Lower lobe of right lung (tissue), 2 donors: ENCODE data around the gene NMS. TPM values are rescaled to one million over a fixed set of nuclear protein-coding genes. Genes with fewer than 3 reads are reported as not detected.

Experiments
- ATAC-seq, 2 donors: fragments of 200-7000 bp; cut with Tn5 transposase; one replicate each; pipeline ENCODE4 v1.9.1; 2020 to 2022; ENCODE audit warnings: mild to moderate bottlenecking in 2 of 2, moderate library complexity in 2 of 2
- DNase-seq: peaks from one replicate; pipeline ENCODE4 v3.0.0-alpha.2; 2020
- H3K27ac ChIP-seq: fragments of 200-600 bp; one replicate; pipeline ENCODE4 v1.8.0; 2022
- H3K27me3 ChIP-seq: fragments of 200-600 bp; one replicate; pipeline ENCODE4 v1.8.0; 2022; ENCODE audit warnings: low read depth
- H3K36me3 ChIP-seq: fragments of 200-600 bp; one replicate; pipeline ENCODE4 v1.8.0; 2022; ENCODE audit warnings: mild to moderate bottlenecking
- H3K4me1 ChIP-seq: fragments of 200-600 bp; one replicate; pipeline ENCODE4 v1.8.0; 2022
- H3K4me3 ChIP-seq: fragments of 200-600 bp; one replicate; pipeline ENCODE4 v1.8.0; 2022; ENCODE audit warnings: mild to moderate bottlenecking
- H3K9me3 ChIP-seq: fragments of 200-600 bp; one replicate; pipeline ENCODE4 v1.8.0; 2022
- CTCF ChIP-seq: fragments of 200-600 bp; IDR thresholded peaks from one replicate; pipeline ENCODE4 v1.8.0; 2022; ENCODE audit warnings: antibody characterized with exemption, mild to moderate bottlenecking
- intact Hi-C: fragments of 100-400 bp; cut with DNase I; formaldehyde crosslinking; loops from one replicate; pipeline ENCODE4 v1.11.0; 2022
- total RNA-seq: library from RNA; stranded (reverse); fragmentation: NEBNext Ultra II Directional; extraction: Animal tissue kit (Norgen Biotek cat#: 25700); gene quantifications from one replicate; pipeline ENCODE4 v1.2.1, GENCODE V29; 2021
- donor health status: DM: no; HTN: yes; CAD: no; lungs with severe emphysema.

Gene NMS
- total RNA-seq, 1 donor from 2014 or later: not detected

GRCh38 chr2:100484390-100484789 lies 14.1 kb downstream of the NMS start:
- ATAC-seq (no peak), DNase-seq (no peak)
- Histone ChIP-seq H3K27me3 (no peaks in the 10 kb centered on the region), H3K4me1 (no peaks in the 10 kb centered on the region), H3K27ac (no peak overlapping the region), H3K4me3 (no peak overlapping the region), H3K36me3 (no peaks in the 10 kb centered on the region), H3K9me3 (no peaks in the 10 kb centered on the region)
- no peak for TF ChIP-seq CTCF
- intact Hi-C loops: no loop called here

GRCh38 chr2:100485396-100485795 lies 15.1 kb downstream of the NMS start:
- no peak for ATAC-seq
- Histone ChIP-seq H3K27ac (no peak overlapping the region), H3K27me3 (no peaks in the 10 kb centered on the region), H3K9me3 (no peaks in the 10 kb centered on the region), H3K36me3 (no peaks in the 10 kb centered on the region), H3K4me1 (no peaks in the 10 kb centered on the region), H3K4me3 (no peak overlapping the region)
- intact Hi-C loops: no loop called here
- DNase-seq: no peak
- no peak for TF ChIP-seq CTCF

- Histone ChIP-seq H3K27me3 (no peaks in the 10 kb centered on the region), H3K27ac (no peak overlapping the region), H3K9me3 (no peaks in the 10 kb centered on the region), H3K4me3 (no peak overlapping the region), H3K36me3 (no peaks in the 10 kb centered on the region), H3K4me1 (no peaks in the 10 kb centered on the region)
- intact Hi-C loops: no loop called here
- TF ChIP-seq CTCF: no peak
- ATAC-seq (peak; percentile 58 to 60), DNase-seq (no peak)
Observed at GRCh38 chr2:100494712-100495111, 24.4 kb downstream of the NMS start.

GRCh38 chr2:100502782-100503181 lies 32.5 kb downstream of the NMS start:
- TF ChIP-seq CTCF: no peak
- Histone ChIP-seq H3K27ac (no peak overlapping the region), H3K36me3 (no peaks in the 10 kb centered on the region), H3K4me3 (no peak overlapping the region), H3K9me3 (no peaks in the 10 kb centered on the region), H3K4me1 (no peaks in the 10 kb centered on the region), H3K27me3 (no peaks in the 10 kb centered on the region)
- DNase-seq (no peak), ATAC-seq (no peak)
- intact Hi-C loops: no loop called here

- no peaks in the 10 kb centered on the region for H3K27me3 ChIP-seq
- H3K36me3 ChIP-seq: no peaks in the 10 kb centered on the region
- no peak for TF ChIP-seq CTCF
- DNase-seq (no peak), ATAC-seq (no peak)
- no peaks in the 10 kb centered on the region for H3K9me3 ChIP-seq
- intact Hi-C loops: no loop called here
- H3K4me3 ChIP-seq: no peak overlapping the region
- H3K27ac ChIP-seq: no peak overlapping the region
- no peaks in the 10 kb centered on the region for H3K4me1 ChIP-seq
Observed at GRCh38 chr2:100504542-100504941, 34.3 kb downstream of the NMS start.

GRCh38 chr2:100509066-100509465 lies 38.8 kb downstream of the NMS start:
- TF ChIP-seq CTCF: no peak
- intact Hi-C loops: no loop called here
- ATAC-seq (no peak), DNase-seq (no peak)
- Histone ChIP-seq H3K4me1 (no peaks in the 10 kb centered on the region), H3K27ac (no peak overlapping the region), H3K9me3 (no peaks in the 10 kb centered on the region), H3K36me3 (no peaks in the 10 kb centered on the region), H3K4me3 (no peak overlapping the region), H3K27me3 (no peaks in the 10 kb centered on the region)
